Germinal center (tissue), 1 donor: ENCODE results near the gene SGK1.

Experiments used
- DNase-seq: peaks from one replicate; pipeline ENCODE4 v3.0.0; 2012; ENCODE audit warnings: mixed read lengths, low spot score

Gene SGK1

DNA sequence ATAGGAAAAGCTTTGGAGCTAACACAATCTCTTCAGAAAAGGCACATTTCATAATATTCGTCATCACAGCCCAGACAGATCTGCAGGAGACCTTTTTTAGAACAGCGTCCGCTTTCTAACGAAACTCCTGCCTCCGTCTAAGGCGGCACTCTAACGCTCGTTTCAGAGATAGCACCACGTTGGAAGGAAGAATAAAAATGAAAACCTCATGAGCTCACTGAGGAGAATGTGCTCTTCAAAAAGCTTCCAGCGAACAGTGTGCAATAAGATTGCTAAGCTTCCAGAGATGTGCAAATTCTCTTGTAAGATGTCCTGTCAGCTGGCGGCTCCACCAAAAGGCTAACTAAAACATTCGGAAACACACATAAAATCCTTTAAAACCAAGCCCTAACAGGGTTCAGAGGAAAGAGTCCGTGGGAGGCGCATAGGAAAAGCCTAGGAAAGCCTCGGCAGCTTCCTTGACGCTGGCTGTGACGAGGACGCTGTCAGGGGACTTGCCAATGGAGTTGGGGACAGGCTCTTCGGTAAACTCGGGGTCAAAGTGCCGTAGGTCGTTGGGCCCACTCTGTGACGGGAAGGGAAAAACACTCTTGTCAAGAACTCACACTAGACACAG lies 147.9 kb downstream of the SGK1 start:
- no peak for DNase-seq

DNA sequence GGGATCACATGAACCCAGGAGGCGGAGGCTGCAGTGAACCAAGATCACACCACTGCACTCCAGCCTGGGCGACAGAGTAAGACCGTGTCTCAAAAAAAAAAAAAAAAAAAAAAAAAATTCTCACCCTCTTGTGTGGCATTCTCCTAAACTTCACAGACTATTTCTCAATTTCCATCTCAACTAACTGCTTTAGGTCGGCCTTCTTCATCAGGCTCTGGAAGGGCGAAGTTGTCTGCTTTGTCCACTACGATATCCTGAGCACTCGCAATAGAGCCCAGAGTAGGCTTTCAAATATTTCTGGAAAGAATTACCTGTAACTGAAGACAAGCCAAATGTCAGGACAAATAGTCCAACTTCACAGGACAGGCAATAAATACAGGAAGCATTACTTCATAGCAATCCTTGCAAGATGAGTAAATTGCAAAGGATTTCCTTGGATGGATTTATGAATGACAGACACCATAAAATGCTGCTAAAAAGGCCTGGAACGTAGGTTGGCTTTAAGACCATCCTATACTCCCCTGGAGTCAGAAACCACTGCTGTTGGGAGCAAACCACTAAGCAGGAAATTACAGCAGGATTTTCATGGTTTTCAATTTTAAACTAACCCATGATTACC lies 149.2 kb downstream of the SGK1 start:
- DNase-seq: no peak

DNA sequence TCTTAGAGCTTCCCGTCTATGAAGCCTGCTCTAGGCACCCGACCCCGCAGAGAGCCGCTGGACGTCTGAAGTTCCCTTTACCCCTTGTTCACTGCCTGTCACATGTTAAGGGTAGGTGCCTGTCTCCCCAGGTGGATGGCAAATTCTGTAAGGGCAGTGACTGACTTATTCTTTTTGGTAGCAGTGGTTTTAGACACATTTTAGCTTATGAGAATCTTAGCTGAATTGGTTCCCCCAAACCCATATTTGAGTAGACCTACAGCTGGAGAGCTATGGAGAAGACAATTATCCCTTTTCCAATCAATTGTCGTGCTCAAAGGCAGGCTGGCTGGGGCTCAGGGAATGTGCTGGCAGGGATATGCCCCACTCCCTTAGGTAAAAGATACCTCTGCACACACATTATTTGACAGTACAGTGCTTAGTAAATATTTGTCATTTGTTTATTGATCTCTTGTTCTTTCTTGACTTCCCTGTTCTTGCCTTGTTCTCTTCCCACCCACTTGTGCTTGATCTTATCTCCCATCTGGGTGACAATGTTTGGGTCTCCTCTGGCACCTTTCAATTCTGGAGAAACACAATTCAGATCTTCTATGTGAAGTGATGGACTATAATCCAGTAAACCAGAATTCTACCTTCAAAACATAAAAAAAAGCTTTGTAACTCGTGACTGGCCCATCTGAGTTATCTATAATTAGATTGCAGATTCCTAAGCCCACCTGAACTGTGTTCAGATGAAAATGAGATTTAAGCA lies 151.2 kb downstream of the SGK1 start:
- DNase-seq: no peak

GRCh38 chr6:134165561-134166201 lies 152.2 kb downstream of the SGK1 start:
- no peak for DNase-seq

DNA sequence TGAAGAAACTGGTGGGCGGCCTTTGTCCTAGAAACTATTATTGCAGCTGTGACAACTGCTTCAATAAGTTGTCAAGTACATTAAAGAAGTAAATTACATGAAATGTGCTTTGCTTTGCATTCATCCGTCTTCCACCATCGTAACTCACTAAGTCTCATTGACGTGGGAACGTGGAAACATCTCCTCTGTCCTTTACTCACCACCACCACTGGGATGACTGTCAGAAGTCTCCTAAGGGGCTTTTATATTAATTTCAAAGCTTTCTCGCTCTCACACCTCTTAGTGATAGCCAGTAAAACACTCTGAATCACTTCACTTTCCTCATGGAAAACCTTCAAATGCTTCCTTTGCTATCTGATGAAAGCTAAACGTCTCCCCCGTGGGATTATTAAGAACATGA lies 153.6 kb downstream of the SGK1 start:
- DNase-seq: no peak

GRCh38 chr6:134162932-134163331 lies 155.0 kb downstream of the SGK1 start:
- no peak for DNase-seq

DNA sequence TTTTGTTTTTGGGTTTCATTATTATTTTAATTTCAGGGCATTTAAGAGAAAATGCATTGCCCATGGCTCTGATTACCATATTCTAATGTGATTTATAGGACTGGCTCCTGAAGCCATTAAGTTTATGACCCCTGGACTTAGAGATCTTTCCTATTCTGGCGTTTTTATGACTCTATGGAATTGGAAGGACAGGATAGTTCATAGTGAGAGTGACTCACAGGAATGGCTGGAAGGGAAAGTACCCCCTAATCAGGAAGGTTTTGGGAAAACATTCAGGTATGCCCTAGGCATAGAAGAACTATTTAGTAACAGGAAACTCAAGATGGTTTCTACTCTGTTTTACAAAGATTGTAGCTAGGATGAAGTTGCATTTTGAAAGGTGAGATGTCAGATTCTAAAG lies 156.9 kb downstream of the SGK1 start:
- DNase-seq: no peak

DNA sequence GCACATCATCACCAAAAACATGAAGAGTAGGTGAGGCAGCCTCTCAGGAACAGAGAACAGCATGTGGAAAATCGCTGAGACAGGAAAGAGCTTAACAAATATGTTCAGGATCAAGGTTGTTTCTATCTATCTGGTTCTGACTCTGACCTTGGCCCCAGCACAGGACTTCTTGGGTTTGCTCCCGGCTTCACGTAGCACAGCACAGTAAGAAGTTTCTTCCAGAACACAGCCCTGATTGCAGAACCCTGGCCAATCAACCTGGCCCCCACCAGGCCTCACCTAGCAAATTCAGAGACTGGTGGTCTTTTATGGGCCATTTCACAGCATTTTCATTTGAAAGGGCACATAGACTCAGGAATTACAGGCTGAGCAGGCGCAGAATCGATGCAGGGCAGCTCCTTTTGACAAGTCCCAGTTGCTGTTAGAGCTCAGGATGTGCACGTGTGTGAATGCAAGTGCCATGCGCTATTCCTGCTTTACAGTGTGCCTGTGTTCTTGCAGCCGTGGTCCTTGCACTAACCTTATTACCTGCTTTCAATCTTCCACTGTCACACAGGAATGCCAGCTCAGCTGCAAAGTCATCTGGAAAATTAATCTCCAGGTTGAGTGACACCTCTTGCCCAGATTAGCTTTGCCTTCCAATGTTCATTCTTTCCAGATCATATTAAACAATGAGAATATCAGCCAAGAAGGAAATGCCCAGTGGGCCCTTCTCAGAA lies 165.0 kb downstream of the SGK1 start:
- DNase-seq: no peak

DNA sequence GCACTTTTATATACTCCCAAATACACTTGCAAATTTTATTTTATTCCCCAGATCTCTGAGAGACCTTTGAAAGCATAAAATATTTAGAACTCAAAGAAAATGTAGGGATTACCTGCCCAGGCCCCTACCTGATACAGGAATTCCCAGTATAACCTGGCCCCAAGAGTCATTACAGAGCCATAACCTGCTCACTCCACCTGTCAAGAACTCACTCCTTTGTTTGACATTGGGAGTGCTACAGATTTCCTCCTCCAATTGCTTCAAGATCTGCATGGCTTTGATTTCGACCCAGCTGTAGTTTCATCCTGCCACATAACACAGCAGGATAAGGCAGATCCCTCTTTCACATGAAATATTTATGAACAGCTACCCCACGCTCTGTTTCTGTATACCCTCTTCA lies 169.3 kb downstream of the SGK1 start:
- no peak for DNase-seq

DNA sequence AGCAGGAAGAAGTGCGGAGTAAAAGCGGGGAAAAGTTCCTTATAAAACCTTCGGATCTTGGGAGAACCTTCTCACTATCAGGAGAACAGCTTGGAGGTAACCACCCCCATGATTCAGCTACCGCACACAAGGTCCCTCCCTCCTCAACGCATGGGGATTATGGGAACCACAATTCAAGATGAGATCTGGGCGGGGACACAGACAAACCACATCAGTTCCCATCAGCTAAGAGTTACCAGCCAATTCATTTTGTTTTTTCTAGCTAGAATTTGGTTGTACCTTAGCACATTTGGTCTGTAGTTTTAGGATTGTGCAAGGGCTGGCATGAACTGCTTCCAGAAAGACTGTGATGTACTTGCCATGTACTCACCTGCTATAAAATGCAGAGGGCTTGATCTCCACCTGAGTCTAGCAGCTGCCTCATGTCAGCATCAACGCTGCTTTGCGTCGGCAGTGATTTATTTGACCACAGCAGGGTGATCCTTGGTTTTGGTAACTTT lies 170.8 kb downstream of the SGK1 start:
- DNase-seq: no peak

- no peak for DNase-seq
Observed at GRCh38 chr6:134146268-134147033, 171.5 kb downstream of the SGK1 start.

DNA sequence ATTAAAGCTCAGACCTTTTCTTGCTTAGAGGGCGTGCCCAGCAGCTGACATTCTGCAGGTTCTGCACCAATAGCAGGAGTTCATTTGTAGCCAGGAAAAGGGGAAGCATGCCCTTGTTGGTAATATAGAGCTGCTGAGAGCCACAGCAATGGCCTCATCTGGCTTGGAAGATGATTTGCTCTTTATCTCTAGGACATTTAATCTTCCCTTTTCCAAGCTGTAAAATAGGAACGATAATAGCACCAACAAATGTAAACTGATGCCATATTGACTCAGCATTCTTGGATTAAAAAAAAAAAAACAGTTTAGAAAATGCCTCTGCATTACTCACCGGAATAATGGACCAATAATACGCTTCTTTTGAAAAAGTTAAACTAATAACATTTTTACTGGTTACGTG lies 172.1 kb downstream of the SGK1 start:
- DNase-seq: peak; percentile 28

DNA sequence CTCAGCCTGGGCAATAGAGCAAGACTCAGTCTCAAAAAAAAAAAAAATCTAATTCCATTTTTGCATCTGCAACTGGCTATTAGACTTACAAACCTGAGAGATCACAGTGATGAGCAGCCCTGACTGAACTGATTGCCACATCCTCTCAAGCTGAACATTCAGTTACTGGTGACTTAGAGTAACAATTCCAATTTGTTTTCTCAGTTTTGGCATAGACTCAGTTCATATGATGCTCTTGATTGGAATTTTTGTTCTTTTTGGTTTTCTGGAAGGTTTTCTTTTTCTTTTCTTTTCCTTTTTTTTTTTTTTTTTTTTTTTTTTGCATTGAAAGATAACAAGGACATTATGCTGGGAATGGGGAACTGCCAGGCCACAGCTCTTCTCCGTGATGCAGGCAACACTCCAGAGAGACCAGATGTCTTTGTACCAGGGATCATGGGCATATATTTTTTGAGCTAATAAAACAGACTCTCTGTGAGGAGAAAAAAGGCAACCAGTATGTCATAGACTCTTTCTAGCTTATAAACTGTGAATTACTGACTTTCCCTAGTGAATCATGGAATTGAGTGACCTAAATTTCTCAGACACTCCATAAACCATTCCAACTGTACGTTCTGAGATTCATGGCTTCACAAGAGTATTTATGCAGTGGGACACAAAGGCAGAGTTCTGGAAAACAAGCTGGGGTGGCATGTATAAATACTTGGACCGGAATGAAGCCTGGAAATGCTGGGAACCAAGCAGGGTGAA lies 179.5 kb downstream of the SGK1 start:
- no peak for DNase-seq

- no peak for DNase-seq
Observed at GRCh38 chr6:134134654-134135053, 183.3 kb downstream of the SGK1 start.

GRCh38 chr6:134132494-134133141 lies 185.3 kb downstream of the SGK1 start:
- no peak for DNase-seq

DNA sequence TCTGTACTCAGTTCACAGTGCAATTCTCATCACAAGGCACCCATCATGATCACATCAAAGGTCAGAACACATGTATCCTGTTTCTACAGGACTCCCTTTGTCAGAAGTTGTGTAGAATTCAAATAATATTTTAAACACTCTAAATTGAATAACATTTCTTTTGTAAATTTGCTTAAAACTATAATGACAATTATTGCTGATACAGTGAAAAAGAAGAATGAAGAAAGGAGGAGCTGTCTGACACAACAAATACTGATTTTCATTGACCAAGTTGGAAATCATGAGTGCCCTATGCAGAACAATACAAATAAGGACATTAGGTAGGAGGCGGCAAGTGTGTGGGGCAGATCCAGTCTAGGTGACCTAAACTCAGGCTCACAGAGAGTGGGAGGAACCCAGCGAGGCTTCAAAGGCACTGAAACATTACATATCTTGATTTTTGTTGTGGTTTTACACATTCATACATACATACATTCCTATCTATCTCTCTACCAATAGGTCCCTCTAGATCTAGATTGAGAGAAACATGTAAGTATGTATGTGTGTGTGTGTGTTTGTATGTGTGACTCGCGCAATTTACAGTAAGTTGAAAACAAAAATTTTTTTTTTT lies 186.3 kb downstream of the SGK1 start:
- no peak for DNase-seq

DNA sequence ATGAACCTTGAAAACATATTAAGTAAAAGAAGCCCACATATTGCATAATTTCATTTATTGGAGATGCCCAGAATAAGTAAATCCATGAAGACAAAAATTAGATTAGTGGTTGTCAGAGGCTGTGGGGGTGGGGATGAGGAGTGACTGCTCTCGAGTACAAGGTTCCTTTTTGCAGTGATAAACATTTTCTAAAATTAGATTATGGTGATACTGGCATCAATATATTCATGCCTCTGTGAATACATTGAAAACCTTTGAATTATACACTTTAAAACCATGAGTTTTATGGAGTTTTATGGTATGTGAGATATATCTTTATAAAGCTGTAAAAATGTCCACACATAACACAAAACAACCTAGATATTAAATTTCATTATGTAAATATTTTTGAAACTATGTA lies 189.8 kb downstream of the SGK1 start:
- DNase-seq: no peak

- peak; percentile 30 for DNase-seq
Observed at GRCh38 chr6:134123666-134124208, 194.2 kb downstream of the SGK1 start.

- no peak for DNase-seq
Observed at GRCh38 chr6:134122775-134123174, 195.1 kb downstream of the SGK1 start.
